SHP77 treated with DMSO at 0.1 percent for 48 hours (cell line): ENCODE data around the gene ZNG1B.
"Not testable (repeated sequence)": the region's sequence is repeated elsewhere in the genome, so short reads cannot be mapped to it uniquely, and the experiment has no call there.

Experiments used
- DNase-seq: peaks from one replicate; lab custom pipeline; 2025; lab: John Stamatoyannopoulos, UW

Gene ZNG1B

DNA sequence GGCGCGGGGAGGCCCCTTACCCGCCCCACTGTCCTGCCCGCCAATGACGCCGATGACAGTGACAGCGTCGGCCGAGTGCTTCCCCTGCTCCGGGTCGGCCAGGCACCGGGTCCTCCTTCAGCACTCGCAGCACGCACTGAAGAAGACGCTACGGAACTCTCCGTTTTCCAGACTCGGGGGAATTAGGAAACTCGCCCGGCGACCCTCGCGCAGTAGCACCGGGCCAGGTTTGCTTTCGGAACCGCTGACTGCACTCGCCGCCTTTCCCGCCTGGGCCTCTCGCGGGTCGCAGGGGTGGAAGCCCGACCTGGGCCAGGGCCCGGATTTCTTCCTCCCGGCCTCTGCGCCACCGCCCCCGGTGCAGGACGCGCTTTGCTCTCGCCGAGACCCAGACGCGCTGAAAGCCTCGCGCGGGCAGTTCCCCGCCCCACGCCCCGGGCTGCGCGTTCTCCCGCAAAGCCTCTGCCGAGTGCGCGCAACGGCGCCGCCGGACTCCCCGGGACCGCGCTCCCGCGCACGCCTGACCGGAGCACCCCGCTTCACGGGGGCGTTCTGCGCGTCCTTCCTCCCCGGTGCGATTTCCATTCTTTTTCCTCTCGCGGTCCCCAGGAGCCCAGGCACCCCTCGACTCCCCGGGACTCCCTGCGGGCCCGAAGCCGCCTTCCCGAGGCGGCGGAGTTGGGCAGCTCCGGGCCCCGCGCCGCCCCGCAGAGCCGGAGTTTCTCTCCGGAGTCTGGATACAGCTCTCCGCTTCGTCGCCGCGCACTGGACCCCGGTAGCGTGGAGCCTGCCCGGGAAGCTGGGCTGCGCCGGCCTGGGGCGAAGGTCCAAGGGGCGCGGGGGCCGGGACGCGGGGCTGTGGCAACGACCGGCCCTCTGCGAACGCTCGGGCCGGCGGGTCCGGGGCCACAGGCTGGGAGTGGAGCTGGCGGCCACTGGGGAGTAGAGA is 65.9 kb downstream of the ZNG1B start:
- DNase-seq, result not testable (repeated sequence)

DNA sequence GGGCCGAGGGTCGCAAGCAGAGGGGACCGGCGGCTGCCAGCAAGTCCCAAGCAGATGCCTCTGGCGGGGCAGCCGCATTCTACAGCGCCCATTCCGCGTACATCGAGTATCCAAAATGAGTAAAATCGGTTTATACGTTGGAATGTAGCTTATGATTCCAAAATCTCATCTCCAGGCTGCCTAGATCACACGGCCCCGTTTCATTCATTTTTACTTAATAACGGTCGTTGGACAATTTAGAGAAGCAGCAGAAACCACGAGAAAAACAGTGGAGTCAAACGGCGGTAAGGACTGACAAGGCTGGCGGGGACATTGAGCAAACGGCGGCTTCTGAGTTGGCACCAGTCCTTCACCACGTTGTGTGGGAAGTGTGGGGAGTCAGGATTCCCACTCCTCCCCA is 66.6 kb downstream of the ZNG1B start:
- not testable (repeated sequence) for DNase-seq

- DNase-seq, result not testable (repeated sequence)
Observed at GRCh38 chr2:113507394-113508140, 70.1 kb downstream of the ZNG1B start.

- not testable (repeated sequence) for DNase-seq
Observed at GRCh38 chr2:113508187-113508586, 70.7 kb downstream of the ZNG1B start.

GRCh38 chr2:113510913-113511312 is 73.4 kb downstream of the ZNG1B start:
- not testable (repeated sequence) for DNase-seq

DNA sequence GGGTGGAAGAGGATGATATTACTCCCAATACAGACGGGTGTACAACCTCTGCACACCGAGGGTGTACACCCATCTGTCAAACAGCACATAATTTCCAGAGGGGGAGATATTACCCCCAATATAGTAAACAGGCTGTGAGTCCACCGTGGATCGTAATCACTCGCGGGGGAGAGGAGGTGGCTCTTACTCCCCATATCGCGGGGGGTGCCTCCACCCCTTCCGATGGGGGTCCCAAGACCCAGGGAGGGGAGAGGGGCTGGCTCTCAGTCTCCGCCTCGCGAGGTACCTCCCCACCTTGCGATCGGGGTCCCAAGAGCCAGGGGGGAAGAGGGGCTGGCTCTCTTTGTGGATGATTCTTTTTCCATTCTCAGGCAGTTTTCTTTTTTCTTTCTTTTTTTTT is 74.4 kb downstream of the ZNG1B start:
- DNase-seq, result not testable (repeated sequence)

DNA sequence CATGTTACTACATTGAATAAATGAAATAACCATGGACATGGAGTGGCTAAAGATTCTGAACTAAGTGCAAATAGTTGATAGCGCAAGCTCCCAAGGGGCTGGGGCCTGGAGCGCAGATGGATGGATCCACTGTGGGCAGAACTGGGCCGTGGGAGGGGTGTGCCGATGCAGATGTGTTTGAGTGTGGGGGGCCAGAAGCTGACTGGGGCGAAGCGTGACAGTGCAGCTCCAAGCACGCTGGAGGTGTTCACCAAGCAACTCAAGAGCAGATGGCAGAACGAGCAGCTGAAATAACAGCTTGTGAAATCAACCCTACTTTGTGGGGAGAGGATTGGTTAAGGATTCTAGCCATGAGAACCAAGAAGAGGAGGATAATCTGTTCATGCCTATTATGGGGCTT is 78.0 kb downstream of the ZNG1B start:
- not testable (repeated sequence) for DNase-seq

DNA sequence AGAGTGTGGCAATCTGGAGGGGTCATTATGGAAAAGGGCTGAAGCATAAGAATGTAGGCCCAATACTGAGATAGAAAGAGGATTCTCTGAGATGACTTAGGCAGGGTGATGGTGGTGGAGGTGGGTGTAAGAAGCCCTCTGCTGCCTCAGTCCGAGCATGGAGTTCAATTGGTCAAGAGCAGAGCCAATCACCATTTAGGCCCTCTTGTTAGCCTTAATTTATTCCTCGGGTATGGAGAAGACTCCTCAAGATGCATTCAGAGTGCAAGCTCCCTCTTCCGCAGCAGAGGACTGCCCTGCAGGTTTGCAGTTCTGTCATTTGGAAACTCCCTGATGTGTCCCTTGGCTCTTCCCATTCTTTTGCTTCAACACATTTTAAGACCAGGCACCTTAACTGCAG is 78.5 kb downstream of the ZNG1B start:
- not testable (repeated sequence) for DNase-seq

- not testable (repeated sequence) for DNase-seq
Observed at GRCh38 chr2:113517025-113517424, 79.5 kb downstream of the ZNG1B start.

- DNase-seq, result not testable (repeated sequence)
Observed at GRCh38 chr2:113520837-113521236, 83.3 kb downstream of the ZNG1B start.

- not testable (repeated sequence) for DNase-seq
Observed at GRCh38 chr2:113521492-113521891, 84.0 kb downstream of the ZNG1B start.

GRCh38 chr2:113524986-113525385 is 87.5 kb downstream of the ZNG1B start:
- DNase-seq, result not testable (repeated sequence)

- DNase-seq, result not testable (repeated sequence)
Observed at GRCh38 chr2:113527350-113528045, 90.0 kb downstream of the ZNG1B start.

DNA sequence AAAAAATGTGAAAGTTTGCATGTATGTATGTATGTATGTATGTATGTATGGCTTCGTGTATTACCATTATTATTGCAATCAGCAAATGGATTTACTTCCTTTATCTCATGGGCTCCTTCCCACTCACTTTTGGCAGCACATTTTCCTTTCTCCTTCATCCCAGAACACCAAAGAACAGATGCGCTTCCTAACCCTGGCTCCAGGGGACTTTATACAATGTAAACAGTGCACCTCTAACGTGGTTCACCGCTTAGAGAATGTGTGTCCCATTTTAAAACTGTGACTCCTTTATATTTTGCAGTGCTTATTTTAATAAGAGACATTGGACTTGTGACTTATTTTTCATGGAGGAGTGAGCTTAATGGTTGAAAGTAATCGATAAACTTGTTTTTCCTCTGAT is 90.6 kb downstream of the ZNG1B start:
- not testable (repeated sequence) for DNase-seq

GRCh38 chr2:113528904-113529303 is 91.4 kb downstream of the ZNG1B start:
- DNase-seq, result not testable (repeated sequence)

GRCh38 chr2:113532991-113533390 is 95.5 kb downstream of the ZNG1B start:
- not testable (repeated sequence) for DNase-seq

GRCh38 chr2:113536573-113536972 is 99.1 kb downstream of the ZNG1B start:
- DNase-seq, result not testable (repeated sequence)

- DNase-seq, result not testable (repeated sequence)
Observed at GRCh38 chr2:113540834-113541203, 103.3 kb downstream of the ZNG1B start.

- not testable (repeated sequence) for DNase-seq
Observed at GRCh38 chr2:113541204-113541975, 103.9 kb downstream of the ZNG1B start.

- not testable (repeated sequence) for DNase-seq
Observed at GRCh38 chr2:113541976-113542485, 104.5 kb downstream of the ZNG1B start.

GRCh38 chr2:113542529-113542928 is 105.0 kb downstream of the ZNG1B start:
- DNase-seq, result not testable (repeated sequence)
